ENCODE measurements around the gene ZBTB47. TPM values are rescaled to one million over a fixed set of nuclear protein-coding genes. Genes with fewer than 3 reads are reported as not detected.

Gene ZBTB47
- total and polyA plus RNA-seq, 8 donors, result 10.1 to 40.3 (median 23.4) TPM

DNA sequence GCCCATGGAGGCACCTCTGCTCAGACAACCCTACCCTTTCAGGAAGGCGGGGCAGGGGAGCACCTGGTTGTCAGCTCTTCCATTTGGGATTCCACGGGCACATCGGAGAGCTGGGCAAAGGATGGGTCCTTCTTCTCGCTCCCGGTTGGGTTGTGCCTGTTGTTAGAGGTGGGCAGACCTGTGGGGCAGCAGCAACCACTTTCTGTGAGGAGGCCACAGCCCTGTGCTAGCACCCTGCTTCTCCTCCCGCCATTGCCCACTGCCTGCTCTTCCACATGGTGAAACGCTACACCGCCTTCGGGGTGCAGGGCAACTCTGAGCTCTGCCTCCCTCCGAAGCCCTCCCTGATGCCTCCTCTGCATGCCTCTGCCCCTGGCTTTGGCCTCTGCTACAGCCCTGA is 56.1 kb downstream of the ZBTB47 start:
- Histone ChIP-seq H3K4me3 (no peak overlapping the region), H3K27me3 (no peaks in the 10 kb centered on the region), H3K36me3 (no peaks in the 10 kb centered on the region), H3K9me3 (no peaks in the 10 kb centered on the region), H3K27ac (no peak overlapping the region), H3K4me1 (no peaks in the 10 kb centered on the region)
- no peak for TF ChIP-seq EP300 (IDR thresholded peaks at IDR 0.05)
- TF ChIP-seq POLR2A (IDR thresholded peaks at IDR 0.05), result no peak
- no peak for TF ChIP-seq POLR2AphosphoS5 (IDR thresholded peaks at IDR 0.05)
- WGBS, 5 donors, result 87 to 96% (median 95%) methylated on average over 9 to 10 of the region's 10 CpGs
- DNase-seq, result no peak
- intact Hi-C loops (cut with DNase I; ENCODE audit: low total_unique reads), result no loop called here

DNA sequence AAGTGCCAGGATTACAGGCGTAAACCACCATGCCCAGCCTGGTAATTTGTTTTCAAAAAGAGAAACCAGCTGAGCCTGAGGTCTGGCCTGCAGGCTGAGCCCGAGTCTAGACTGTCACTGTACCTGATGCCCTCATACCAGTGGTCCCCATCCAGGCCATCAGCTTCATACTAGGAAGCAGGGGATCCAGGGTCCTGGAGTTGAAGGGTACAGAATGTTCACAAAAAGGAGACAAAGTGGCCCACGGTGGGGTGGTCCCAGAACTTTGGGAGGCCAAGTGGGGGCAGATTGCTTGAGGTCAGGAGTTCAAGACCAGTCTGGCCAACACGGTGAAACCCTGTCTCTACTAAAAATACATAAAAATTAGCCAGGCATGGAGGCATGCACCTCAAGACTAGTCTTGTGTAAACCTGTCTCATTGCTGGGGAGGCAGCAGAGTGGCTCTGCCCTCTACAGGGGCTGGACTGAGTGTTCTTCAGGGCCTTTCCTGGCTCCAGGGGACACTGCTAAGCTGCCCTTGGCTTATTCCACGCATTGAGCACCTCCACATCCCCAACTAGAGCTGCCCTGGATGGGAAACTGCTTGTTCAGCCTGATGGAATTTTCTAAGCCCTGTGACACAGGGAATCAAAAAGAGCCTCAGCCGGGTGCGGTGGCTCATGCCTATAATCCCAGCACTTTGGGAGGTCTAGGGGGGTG is 57.0 kb downstream of the ZBTB47 start:
- WGBS, 5 donors, result 70 to 85% (median 75%) methylated on average over 7 of the region's 7 CpGs
- H3K27me3 ChIP-seq, result no peaks in the 10 kb centered on the region
- TF ChIP-seq POLR2AphosphoS5 (IDR thresholded peaks at IDR 0.05), result no peak
- TF ChIP-seq POLR2A (IDR thresholded peaks at IDR 0.05), result no peak
- no peak for TF ChIP-seq EP300 (IDR thresholded peaks at IDR 0.05)
- TF ChIP-seq, protein P1, sequence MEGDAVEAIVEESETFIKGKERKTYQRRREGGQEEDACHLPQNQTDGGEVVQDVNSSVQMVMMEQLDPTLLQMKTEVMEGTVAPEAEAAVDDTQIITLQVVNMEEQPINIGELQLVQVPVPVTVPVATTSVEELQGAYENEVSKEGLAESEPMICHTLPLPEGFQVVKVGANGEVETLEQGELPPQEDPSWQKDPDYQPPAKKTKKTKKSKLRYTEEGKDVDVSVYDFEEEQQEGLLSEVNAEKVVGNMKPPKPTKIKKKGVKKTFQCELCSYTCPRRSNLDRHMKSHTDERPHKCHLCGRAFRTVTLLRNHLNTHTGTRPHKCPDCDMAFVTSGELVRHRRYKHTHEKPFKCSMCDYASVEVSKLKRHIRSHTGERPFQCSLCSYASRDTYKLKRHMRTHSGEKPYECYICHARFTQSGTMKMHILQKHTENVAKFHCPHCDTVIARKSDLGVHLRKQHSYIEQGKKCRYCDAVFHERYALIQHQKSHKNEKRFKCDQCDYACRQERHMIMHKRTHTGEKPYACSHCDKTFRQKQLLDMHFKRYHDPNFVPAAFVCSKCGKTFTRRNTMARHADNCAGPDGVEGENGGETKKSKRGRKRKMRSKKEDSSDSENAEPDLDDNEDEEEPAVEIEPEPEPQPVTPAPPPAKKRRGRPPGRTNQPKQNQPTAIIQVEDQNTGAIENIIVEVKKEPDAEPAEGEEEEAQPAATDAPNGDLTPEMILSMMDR (IDR thresholded peaks at IDR 0.05), result no peak
- no peaks in the 10 kb centered on the region for H3K36me3 ChIP-seq
- no peaks in the 10 kb centered on the region for H3K9me3 ChIP-seq
- H3K4me3 ChIP-seq, result no peak overlapping the region
- H3K27ac ChIP-seq, result no peak overlapping the region
- H3K4me1 ChIP-seq, result no peaks in the 10 kb centered on the region
- DNase-seq, result no peak
- intact Hi-C loops (cut with DNase I; ENCODE audit: low total_unique reads), result no loop called here

DNA sequence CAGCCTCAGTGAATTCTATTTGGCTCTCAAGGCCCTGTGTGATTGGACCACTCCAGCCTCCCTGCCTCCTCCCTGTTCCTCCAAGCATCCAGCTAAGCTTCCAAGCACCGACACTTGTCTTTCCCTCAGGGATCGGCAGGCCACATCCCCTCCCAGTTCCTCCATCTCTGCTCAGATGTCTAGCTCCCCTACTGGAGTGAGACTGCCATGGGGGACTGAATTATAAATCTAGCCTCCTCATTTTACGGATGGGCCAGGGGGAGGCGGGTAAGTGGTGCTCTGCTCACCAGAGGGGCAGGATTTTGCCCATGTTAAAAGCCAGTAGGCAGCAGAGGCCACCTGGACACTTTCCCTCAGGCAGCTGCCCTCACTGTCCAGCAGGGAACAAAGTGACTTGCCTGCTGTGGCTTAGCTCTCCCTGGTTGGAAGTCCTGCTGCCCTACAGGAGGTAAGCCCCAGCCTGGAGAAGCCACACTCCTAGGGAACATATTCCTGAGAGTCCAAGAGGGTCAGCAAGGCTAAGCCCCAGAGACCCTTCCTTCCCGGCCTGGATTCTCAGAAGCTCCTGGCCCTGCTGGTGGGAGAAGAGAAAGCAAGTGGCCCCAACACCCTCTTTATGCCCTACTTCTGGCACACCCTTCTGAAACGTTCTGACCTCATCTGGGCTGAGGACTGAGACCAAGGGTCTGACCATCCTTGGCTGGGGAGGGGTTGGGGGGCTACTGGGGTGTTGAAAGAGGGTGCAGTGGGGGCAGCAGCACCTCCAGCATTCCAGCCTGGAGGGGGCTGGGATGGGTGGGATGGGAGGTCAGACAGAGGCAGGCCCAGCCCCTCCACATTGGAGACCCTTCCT is 58.2 kb downstream of the ZBTB47 start:
- Histone ChIP-seq H3K36me3 (no peaks in the 10 kb centered on the region), H3K27me3 (no peaks in the 10 kb centered on the region), H3K27ac (no peak overlapping the region), H3K4me1 (no peaks in the 10 kb centered on the region), H3K4me3 (no peak overlapping the region), H3K9me3 (no peaks in the 10 kb centered on the region)
- WGBS, 5 donors, result 51 to 65% (median 61%) methylated on average over 6 of the region's 6 CpGs
- intact Hi-C loops (cut with DNase I; ENCODE audit: low total_unique reads), result no loop called here
- TF ChIP-seq POLR2AphosphoS5 (IDR thresholded peaks at IDR 0.05) (no peak), EP300 (IDR thresholded peaks at IDR 0.05) (no peak), POLR2A (IDR thresholded peaks at IDR 0.05) (no peak)
- TF ChIP-seq, protein P1 (IDR thresholded peaks at IDR 0.05), result no peak
- no peak for DNase-seq

DNA sequence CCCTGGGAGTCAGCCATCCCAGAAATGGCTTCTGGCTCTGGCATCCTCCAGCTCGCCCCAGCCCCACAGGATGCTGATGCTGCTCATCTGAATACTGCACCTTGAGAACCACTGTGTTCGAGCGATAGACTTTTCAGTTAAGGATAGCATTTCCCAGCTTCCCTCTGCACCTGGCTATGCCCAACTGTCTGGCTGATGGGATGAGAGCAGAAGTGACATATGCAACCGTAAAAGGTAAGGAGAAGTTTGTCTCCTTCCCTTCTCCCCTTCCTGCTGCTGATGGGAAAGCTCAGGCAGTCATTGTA is 58.8 kb downstream of the ZBTB47 start:
- 82 to 96% (median 91%) methylated on average over 3 to 4 of the region's 4 CpGs for WGBS, 5 donors
- no peak overlapping the region for H3K27ac ChIP-seq
- TF ChIP-seq, protein P1 (IDR thresholded peaks at IDR 0.05), result no peak
- TF ChIP-seq POLR2AphosphoS5 (IDR thresholded peaks at IDR 0.05) (no peak), EP300 (IDR thresholded peaks at IDR 0.05) (no peak), POLR2A (IDR thresholded peaks at IDR 0.05) (no peak)
- intact Hi-C loops (cut with DNase I; ENCODE audit: low total_unique reads), result no loop called here
- H3K4me3 ChIP-seq, result no peak overlapping the region
- H3K27me3 ChIP-seq, result no peaks in the 10 kb centered on the region
- no peak for DNase-seq
- H3K9me3 ChIP-seq, result no peaks in the 10 kb centered on the region
- H3K36me3 ChIP-seq, result no peaks in the 10 kb centered on the region
- no peaks in the 10 kb centered on the region for H3K4me1 ChIP-seq

Data from stomach (tissue), 9 donors.